HL-60 (cell line): ENCODE data around the gene TAF9.

ENCODE experiments used
- DNase-seq, 2 experiments: peaks; one replicate each; pipeline ENCODE4 v3.0.0-alpha.2; 2010 to 2020; ENCODE audit warnings: low read depth in 1 of 2, low spot score in 1 of 2
- H3K27ac ChIP-seq: fragments of 250-450 bp; sonication (Bioruptor Pico); replicated peaks from 2 replicates; pipeline ENCODE4 v1.5.1; 2020; ENCODE audit warnings: mild to moderate bottlenecking, moderate library complexity
- H3K27me3 ChIP-seq: fragments of 250-450 bp; sonication (Bioruptor Pico); 2 replicates; pipeline ENCODE4 v1.5.1; 2021; ENCODE audit warnings: mild to moderate bottlenecking, moderate library complexity; ENCODE audit not compliant: insufficient read depth, poor library complexity, severe bottlenecking
- H3K4me3 ChIP-seq: replicated peaks from 2 replicates; pipeline ENCODE4 v1.5.1; 2011; ENCODE audit warnings: mild to moderate bottlenecking, control low read depth, low read length; ENCODE audit not compliant: insufficient read depth
- CTCF ChIP-seq: IDR thresholded peaks from one replicate; pipeline ENCODE4 v1.5.1; 2011; ENCODE audit warnings: low read length, control low read depth, inconsistent platforms; ENCODE audit not compliant: insufficient read depth
- GABPA ChIP-seq: IDR thresholded peaks from 2 replicates; pipeline ENCODE4 v1.6.1; 2012; ENCODE audit warnings: low read depth
- POLR2AphosphoS5 ChIP-seq: IDR thresholded peaks from 2 replicates; pipeline ENCODE4 v1.6.1; 2012; ENCODE audit warnings: low read depth
- REST ChIP-seq: IDR thresholded peaks from 2 replicates; pipeline ENCODE4 v1.6.1; 2012; ENCODE audit warnings: low read depth; ENCODE audit not compliant: insufficient replicate concordance
- SPI1 ChIP-seq: IDR thresholded peaks from 2 replicates; pipeline ENCODE4 v1.6.1; 2012; ENCODE audit warnings: low read depth, mild to moderate bottlenecking, borderline replicate concordance
- long read RNA-seq: library from polyadenylated mRNA; unstranded; transcript quantifications from one replicate; pipeline ENCODE4 v2.0.0, GENCODE V29; 2020

The TAF9 gene
- long read RNA-seq, transcript TAF9-201 (3 exons, 1,283 nt), result major isoform, 82 of 96 reads
- long read RNA-seq, partial matches to known transcripts, result 0 of 96 reads
- long read RNA-seq, other reads (novel, unspliced or antisense), result 3 of 96 reads

GRCh38 chr5:69369340-69370121, at the start of gene TAF9, which contains the start of the genes AK6 and RAD17:
Gene TAF9, minus strand, starts transcription at chr5:69369520. Its CDS starts 3,783 bp downstream, at chr5:69365737.
Gene AK6, minus strand, starts transcription at chr5:69369520. Its CDS starts 30 bp downstream, at chr5:69369490.
Gene RAD17, plus strand, starts transcription at chr5:69369818. Its CDS starts 2,391 bp downstream, at chr5:69372209.
- peak within 1 kb of the TSS; percentile 59 for H3K4me3 ChIP-seq
- DNase-seq, result peak; percentile 58 to 84
- TF ChIP-seq CTCF (no peak), POLR2AphosphoS5 (peak; percentile 72), GABPA (no peak), SPI1 (no peak), REST (peak; percentile 25)
- H3K27ac ChIP-seq, result peak within 1 kb of the TSS; percentile 99
- H3K27me3 ChIP-seq, result no peaks in the 10 kb centered on the region

GRCh38 chr5:69418554-69418953, 49.2 kb upstream of the TAF9 start:
- TF ChIP-seq CTCF (no peak), REST (no peak), GABPA (no peak), SPI1 (no peak)
- H3K4me3 ChIP-seq, result no peak overlapping the region
- DNase-seq, result no peak
- H3K27me3 ChIP-seq, result no peaks in the 10 kb centered on the region
- no peak overlapping the region for H3K27ac ChIP-seq

GRCh38 chr5:69416699-69417098, 47.4 kb upstream of the TAF9 start:
- TF ChIP-seq GABPA (no peak), CTCF (no peak), REST (no peak), POLR2AphosphoS5 (no peak), SPI1 (no peak)
- no peak overlapping the region for H3K27ac ChIP-seq
- H3K27me3 ChIP-seq, result no peaks in the 10 kb centered on the region
- H3K4me3 ChIP-seq, result no peak overlapping the region
- DNase-seq, result no peak
